AG10803 (cell line): ENCODE results near the gene NANS.

Source experiments
- DNase-seq: peaks from one replicate; pipeline ENCODE4 v3.0.0; 2010; ENCODE audit warnings: low read depth
- H3K4me3 ChIP-seq: 2 replicates; pipeline ENCODE4 v1.5.1; 2011; ENCODE audit warnings: mild to moderate bottlenecking, low read length, control low read depth
- CTCF ChIP-seq: conservative IDR thresholded peaks from 2 replicates; pipeline ENCODE4 v1.5.1; 2011; ENCODE audit warnings: mild to moderate bottlenecking, low read length, control low read depth, inconsistent platforms

NANS gene

GRCh38 chr9:98022447-98022846 is 34.1 kb upstream of the NANS start:
- DNase-seq = peak; percentile 47
- no peak for TF ChIP-seq CTCF
- no peak overlapping the region for H3K4me3 ChIP-seq

GRCh38 chr9:98024702-98025101 is 31.8 kb upstream of the NANS start:
- no peak for TF ChIP-seq CTCF
- no peak overlapping the region for H3K4me3 ChIP-seq
- DNase-seq = no peak

- no peak for DNase-seq
Observed at GRCh38 chr9:98031169-98031568, 25.4 kb upstream of the NANS start.

GRCh38 chr9:98031935-98032334 is 24.6 kb upstream of the NANS start:
- H3K4me3 ChIP-seq = no peak overlapping the region
- DNase-seq = peak; percentile 56
- no peak for TF ChIP-seq CTCF

More at GRCh38 chr9:98031169-98031568, 25.4 kb upstream of the NANS start:
- no peak for TF ChIP-seq CTCF
- H3K4me3 ChIP-seq = no peak overlapping the region

- peak overlapping the region; percentile 33 for H3K4me3 ChIP-seq
- DNase-seq = peak; percentile 69
- peak; percentile 88 for TF ChIP-seq CTCF
Observed at GRCh38 chr9:98034593-98035546, 21.7 kb upstream of the NANS start.

- DNase-seq = no peak
- no peak overlapping the region for H3K4me3 ChIP-seq
- TF ChIP-seq CTCF = no peak
Observed at GRCh38 chr9:98037357-98037756, 19.2 kb upstream of the NANS start.

- DNase-seq = no peak
- H3K4me3 ChIP-seq = no peak overlapping the region
- TF ChIP-seq CTCF = no peak
Observed at GRCh38 chr9:98038958-98039357, 17.6 kb upstream of the NANS start.
